Subcutaneous adipose tissue (tissue), 4 donors: ENCODE data around the gene ELMO1. TPM values are rescaled to one million over a fixed set of nuclear protein-coding genes. Genes with fewer than 3 reads are reported as not detected.

Experiments used
- CTCF ChIP-seq: fragments of 450-650 bp; IDR thresholded peaks from one replicate; pipeline ENCODE4 v1.5.1; 2016; ENCODE audit warnings: low read depth, mild to moderate bottlenecking, control low read depth, antibody characterized with exemption, moderate library complexity
- total RNA-seq, 4 donors: library from RNA; depleted of rRNA; stranded (reverse); fragments of >200 nt; gene quantifications; one replicate each; pipeline ENCODE4 v1.1.0, GENCODE V29; 2016

ELMO1 gene
- total RNA-seq, 4 donors from 2014 or later, result 97.1 to 129 (median 126) TPM

GRCh38 chr7:37107047-37107750, 341.5 kb downstream of the ELMO1 start:
- no peak for TF ChIP-seq CTCF

- TF ChIP-seq CTCF, result no peak
These were observed 342.9 kb downstream of the ELMO1 start for GRCh38 chr7:37105762-37106161.

GRCh38 chr7:37104822-37105518, 343.7 kb downstream of the ELMO1 start:
- TF ChIP-seq CTCF, result no peak

- TF ChIP-seq CTCF, result no peak
These were observed 346.0 kb downstream of the ELMO1 start for GRCh38 chr7:37102518-37103137.

- TF ChIP-seq CTCF, result no peak
These were observed 347.8 kb downstream of the ELMO1 start for GRCh38 chr7:37100735-37101331.

GRCh38 chr7:37098762-37099161, 349.9 kb downstream of the ELMO1 start:
- TF ChIP-seq CTCF, result no peak

- TF ChIP-seq CTCF, result no peak
These were observed 350.7 kb downstream of the ELMO1 start for GRCh38 chr7:37097983-37098382.
